Measurements from ENCODE around the gene UGT3A2.
A peak's percentile ranks its signal among the peaks of the same experiment; 100 is the strongest.

UGT3A2 gene

GRCh38 chr5:36066540-36067210, at the start of gene UGT3A2:
Gene UGT3A2 (minus strand): TSS chr5:36066882. CDS start chr5:36066789, 93 bp downstream.
- no peak for DNase-seq (ENCODE audit: low read depth in 1 of 2, low spot score in 1 of 2)

GRCh38 chr5:36111238-36111637, 44.6 kb upstream of the UGT3A2 start:
- no peak for DNase-seq (ENCODE audit: low read depth in 1 of 2, low spot score in 1 of 2)

GRCh38 chr5:36108758-36109460, 42.2 kb upstream of the UGT3A2 start:
- DNase-seq (ENCODE audit: low read depth in 1 of 2, low spot score in 1 of 2), result no peak

- DNase-seq (ENCODE audit: low read depth in 1 of 2, low spot score in 1 of 2), result no peak
These were observed 39.1 kb upstream of the UGT3A2 start for GRCh38 chr5:36105819-36106218.

GRCh38 chr5:36099748-36100147, 33.1 kb upstream of the UGT3A2 start:
- no peak for DNase-seq (ENCODE audit: low read depth in 1 of 2, low spot score in 1 of 2)

GRCh38 chr5:36096486-36096885, 29.8 kb upstream of the UGT3A2 start:
- DNase-seq (ENCODE audit: low read depth in 1 of 2, low spot score in 1 of 2), result no peak

- DNase-seq (ENCODE audit: low read depth in 1 of 2, low spot score in 1 of 2), result no peak
These were observed 23.3 kb upstream of the UGT3A2 start for GRCh38 chr5:36089989-36090388.

- peak in 1 of 2 donors; percentile 8 for DNase-seq (ENCODE audit: low read depth in 1 of 2, low spot score in 1 of 2)
These were observed 12.6 kb upstream of the UGT3A2 start for GRCh38 chr5:36079200-36079781.

GRCh38 chr5:36078430-36078829, 11.7 kb upstream of the UGT3A2 start:
- no peak for DNase-seq (ENCODE audit: low read depth in 1 of 2, low spot score in 1 of 2)

- no peak for DNase-seq (ENCODE audit: low read depth in 1 of 2, low spot score in 1 of 2)
These were observed 7.0 kb upstream of the UGT3A2 start for GRCh38 chr5:36073595-36074216.

GRCh38 chr5:36070687-36071571, 4.2 kb upstream of the UGT3A2 start:
- no peak for DNase-seq (ENCODE audit: low read depth in 1 of 2, low spot score in 1 of 2)

GRCh38 chr5:36068751-36069281, 2.1 kb upstream of the UGT3A2 start:
- DNase-seq (ENCODE audit: low read depth in 1 of 2, low spot score in 1 of 2), result no peak

GRCh38 chr5:36066001-36066539, 612 bp downstream of the UGT3A2 start:
- no peak for DNase-seq (ENCODE audit: low read depth in 1 of 2, low spot score in 1 of 2)

- no peak for DNase-seq (ENCODE audit: low read depth in 1 of 2, low spot score in 1 of 2)
These were observed 6.2 kb downstream of the UGT3A2 start for GRCh38 chr5:36060420-36060887.

GRCh38 chr5:36059571-36060419, 6.9 kb downstream of the UGT3A2 start:
- no peak for DNase-seq (ENCODE audit: low read depth in 1 of 2, low spot score in 1 of 2)

- DNase-seq (ENCODE audit: low read depth in 1 of 2, low spot score in 1 of 2), result no peak
These were observed 7.9 kb downstream of the UGT3A2 start for GRCh38 chr5:36058776-36059175.

- no peak for DNase-seq (ENCODE audit: low read depth in 1 of 2, low spot score in 1 of 2)
These were observed 9.3 kb downstream of the UGT3A2 start for GRCh38 chr5:36057386-36057785.

GRCh38 chr5:36056422-36056821, 10.3 kb downstream of the UGT3A2 start:
- no peak for DNase-seq (ENCODE audit: low read depth in 1 of 2, low spot score in 1 of 2)

GRCh38 chr5:36055984-36056383, 10.7 kb downstream of the UGT3A2 start:
- no peak for DNase-seq (ENCODE audit: low read depth in 1 of 2, low spot score in 1 of 2)

All from activated CD4-positive, alpha-beta T cell treated with anti-CD3 and anti-CD28 coated beads, Interleukin-2, amount 50 U/mL, for 24 hours (primary cell).